Colonic mucosa (tissue), 4 donors: ENCODE results near the gene MRPL47. TPM values are rescaled to one million over a fixed set of nuclear protein-coding genes. Genes with fewer than 3 reads are reported as not detected.

Experiments
- DNase-seq: peaks from one replicate; pipeline ENCODE4 v3.0.0-alpha.2; 2020
- H3K27ac ChIP-seq: fragments of 200-600 bp; one replicate; pipeline ENCODE4 v1.8.0; 2021
- H3K27me3 ChIP-seq: fragments of 200-600 bp; one replicate; pipeline ENCODE4 v1.8.0; 2021
- H3K36me3 ChIP-seq: fragments of 200-600 bp; one replicate; pipeline ENCODE4 v1.8.0; 2021
- H3K4me1 ChIP-seq: fragments of 200-600 bp; one replicate; pipeline ENCODE4 v1.8.0; 2021; ENCODE audit warnings: mild to moderate bottlenecking
- H3K4me3 ChIP-seq: fragments of 200-600 bp; one replicate; pipeline ENCODE4 v1.8.0; 2021
- H3K9ac ChIP-seq, 2 donors: one replicate each; pipeline ENCODE4 v1.7.0; 2013; ENCODE audit warnings: control low read depth in 2 of 2, low read depth in 2 of 2, low read length in 2 of 2
- H3K9me3 ChIP-seq: fragments of 200-600 bp; one replicate; pipeline ENCODE4 v1.8.0; 2021
- CTCF ChIP-seq: fragments of 200-600 bp; IDR thresholded peaks from one replicate; pipeline ENCODE4 v1.8.0; 2022; ENCODE audit warnings: antibody characterized with exemption, mild to moderate bottlenecking
- intact Hi-C: fragments of 100-400 bp; cut with DNase I; formaldehyde crosslinking; loops from one replicate; pipeline ENCODE4 v1.14.1; 2022
- total RNA-seq, 2 donors: library from RNA; stranded (reverse); fragmentation: NEBNext Ultra II Directional in 1 of 2; extraction: Animal tissue kit (Norgen Biotek cat#: 25700) in 1 of 2; gene quantifications; one replicate each; pipeline ENCODE4 v1.2.1, GENCODE V29; 2021
- donor health status: healthy.
- donor health status: DM: no; HTN: no; CAD: no.
- donor health status: DM: no; HTN: no; CAD: no.

MRPL47 gene
- total RNA-seq, 2 donors from 2014 or later = 37.3 to 46.4 TPM

- Histone ChIP-seq H3K9ac (peak overlapping the region; percentile 72 to 87), H3K27ac (peak overlapping the region; percentile 84), H3K9me3 (no peaks in the 10 kb centered on the region), H3K4me1 (no peaks in the 10 kb centered on the region), H3K4me3 (peak overlapping the region; percentile 78), H3K27me3 (no peaks in the 10 kb centered on the region), H3K36me3 (no peaks in the 10 kb centered on the region)
- no peak for DNase-seq
- intact Hi-C loops = no loop called here
- TF ChIP-seq CTCF = no peak
These were observed 607 bp downstream of the MRPL47 start for GRCh38 chr3:179603831-179604230.

DNA sequence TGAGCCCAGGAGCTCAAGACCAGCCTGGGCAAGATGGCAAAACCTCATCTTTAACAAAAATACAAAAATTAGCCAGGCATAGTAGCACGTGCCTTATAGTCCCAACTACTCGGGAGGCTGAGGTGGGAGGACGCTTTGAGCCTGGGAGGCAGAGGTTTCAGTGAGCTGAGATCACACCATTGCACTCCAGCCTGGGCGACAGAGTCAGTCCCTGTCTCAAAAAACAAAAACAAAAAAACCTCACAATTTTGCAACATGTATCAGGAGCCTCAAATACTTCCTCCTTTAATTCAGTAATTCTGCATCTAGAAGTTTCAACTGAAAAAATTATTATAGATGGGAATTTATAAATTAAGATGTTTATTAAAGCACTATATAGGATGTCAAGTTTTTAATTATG lies 1.1 kb downstream of the MRPL47 start:
- no peaks in the 10 kb centered on the region for H3K36me3 ChIP-seq
- H3K27ac ChIP-seq = no peak overlapping the region
- TF ChIP-seq CTCF = no peak
- intact Hi-C loops = no loop called here
- no peak overlapping the region for H3K9ac ChIP-seq
- no peaks in the 10 kb centered on the region for H3K27me3 ChIP-seq
- no peaks in the 10 kb centered on the region for H3K9me3 ChIP-seq
- DNase-seq = no peak
- no peaks in the 10 kb centered on the region for H3K4me1 ChIP-seq
- no peak overlapping the region for H3K4me3 ChIP-seq

- no peak overlapping the region for H3K9ac ChIP-seq
- intact Hi-C loops = loop anchor here (10.0 kb wide), 1 partner anchor 235 kb away; no protein-coding TSS in a partner anchor
- no peaks in the 10 kb centered on the region for H3K36me3 ChIP-seq
- DNase-seq = no peak
- H3K4me1 ChIP-seq = no peaks in the 10 kb centered on the region
- no peaks in the 10 kb centered on the region for H3K9me3 ChIP-seq
- no peak overlapping the region for H3K27ac ChIP-seq
- TF ChIP-seq CTCF = no peak
- H3K27me3 ChIP-seq = no peaks in the 10 kb centered on the region
- no peak overlapping the region for H3K4me3 ChIP-seq
These were observed 4.9 kb downstream of the MRPL47 start for GRCh38 chr3:179599531-179599930.

GRCh38 chr3:179591313-179591712 lies 13.1 kb downstream of the MRPL47 start:
- no peak overlapping the region for H3K27ac ChIP-seq
- no peaks in the 10 kb centered on the region for H3K27me3 ChIP-seq
- H3K36me3 ChIP-seq = peaks cover 30% of the 10 kb centered on the region
- H3K9ac ChIP-seq = no peak overlapping the region
- no peak overlapping the region for H3K4me3 ChIP-seq
- TF ChIP-seq CTCF = no peak
- no peaks in the 10 kb centered on the region for H3K4me1 ChIP-seq
- no peaks in the 10 kb centered on the region for H3K9me3 ChIP-seq
- intact Hi-C loops = loop anchor here (10.0 kb wide), 1 partner anchor 227 kb away; no protein-coding TSS in a partner anchor
- no peak for DNase-seq

DNA sequence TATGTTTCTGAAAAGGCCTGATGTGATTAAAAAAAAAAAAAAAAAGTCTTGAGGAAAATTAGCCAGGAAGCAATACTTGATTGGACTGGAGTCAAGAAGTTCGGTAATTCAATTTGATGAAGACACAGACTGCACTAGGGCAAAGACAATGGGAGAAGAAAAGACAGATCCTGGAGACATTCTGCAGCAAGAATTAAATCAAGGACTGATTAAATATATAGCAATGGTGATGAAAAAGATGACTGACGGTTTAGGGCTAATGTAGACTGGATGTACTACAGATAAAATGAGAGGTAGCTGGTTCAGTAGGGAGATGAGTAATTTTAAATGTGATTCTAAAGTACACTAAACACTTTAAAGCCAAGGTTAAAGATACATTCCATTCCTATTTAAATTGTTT lies 13.8 kb downstream of the MRPL47 start:
- Histone ChIP-seq H3K9ac (no peak overlapping the region), H3K27ac (no peak overlapping the region), H3K9me3 (no peaks in the 10 kb centered on the region), H3K4me1 (no peaks in the 10 kb centered on the region), H3K36me3 (peaks cover 30% of the 10 kb centered on the region), H3K27me3 (no peaks in the 10 kb centered on the region), H3K4me3 (no peak overlapping the region)
- intact Hi-C loops = loop anchor here (10.0 kb wide), 1 partner anchor 226 kb away; no protein-coding TSS in a partner anchor
- TF ChIP-seq CTCF = no peak
- no peak for DNase-seq
